Islet precursor cell (in vitro differentiated cells): Measurements from ENCODE around the gene ARPP19.
"Not testable (repeated sequence)": the region's sequence is repeated elsewhere in the genome, so short reads cannot be mapped to it uniquely, and the experiment has no call there.

Experiments
- DNase-seq: peaks from one replicate; pipeline ENCODE4 v3.0.0-alpha.2; 2018

ARPP19 gene

DNA sequence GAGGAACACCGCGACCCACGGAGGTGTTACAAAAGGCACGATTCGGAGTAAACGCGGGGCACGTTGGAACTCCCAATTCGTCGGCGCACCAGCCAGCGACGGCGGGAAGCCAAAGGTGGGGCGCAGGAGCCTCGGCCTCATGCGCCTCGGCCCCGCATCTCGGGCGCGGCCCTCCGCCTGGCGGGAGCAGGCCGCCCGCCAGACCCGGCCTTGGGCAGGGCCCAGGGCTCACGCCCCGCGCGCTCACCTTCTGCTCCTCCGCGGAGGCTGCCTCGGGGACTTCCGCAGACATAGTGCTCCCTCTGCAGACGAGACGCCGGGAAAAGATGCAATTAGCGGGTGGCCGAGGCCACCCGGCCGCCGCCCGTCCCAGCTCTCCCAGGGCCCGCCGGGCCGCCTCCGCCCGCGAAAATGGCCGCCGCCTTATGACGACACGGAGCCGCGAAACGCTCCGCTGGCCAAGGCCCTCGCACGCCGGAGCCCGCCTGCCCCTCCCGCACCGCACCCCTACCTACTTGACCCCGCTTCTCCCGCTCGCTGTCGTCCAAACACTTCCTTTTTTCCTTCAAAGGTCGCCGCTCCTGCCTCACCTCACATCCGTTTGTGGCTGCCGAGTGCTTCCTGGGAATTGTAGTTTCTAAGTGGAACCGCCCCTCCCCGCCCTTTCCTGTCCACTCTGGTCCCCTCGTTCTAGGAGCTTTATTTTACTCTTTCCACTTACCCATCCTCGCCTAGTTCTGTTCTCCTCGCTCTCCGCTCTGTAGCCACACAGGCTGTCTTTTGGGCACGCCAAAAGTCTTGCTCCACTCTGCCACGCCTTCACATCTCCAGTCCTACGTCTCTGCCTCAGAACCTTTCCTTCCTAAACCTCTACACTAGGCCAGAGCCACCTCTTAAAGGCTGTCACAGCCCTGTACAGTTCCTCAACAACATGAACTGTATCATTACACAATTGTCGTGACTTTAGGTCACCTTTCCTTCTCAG, at the start of gene ARPP19:
ARPP19 (minus strand) TSS at position 430 of the 985 bp plus-strand sequence; CDS start at position 292, 138 bp downstream.
- DNase-seq: peak; percentile 96

GRCh38 chr15:52617026-52617425, 48.2 kb upstream of the ARPP19 start:
- no peak for DNase-seq

DNA sequence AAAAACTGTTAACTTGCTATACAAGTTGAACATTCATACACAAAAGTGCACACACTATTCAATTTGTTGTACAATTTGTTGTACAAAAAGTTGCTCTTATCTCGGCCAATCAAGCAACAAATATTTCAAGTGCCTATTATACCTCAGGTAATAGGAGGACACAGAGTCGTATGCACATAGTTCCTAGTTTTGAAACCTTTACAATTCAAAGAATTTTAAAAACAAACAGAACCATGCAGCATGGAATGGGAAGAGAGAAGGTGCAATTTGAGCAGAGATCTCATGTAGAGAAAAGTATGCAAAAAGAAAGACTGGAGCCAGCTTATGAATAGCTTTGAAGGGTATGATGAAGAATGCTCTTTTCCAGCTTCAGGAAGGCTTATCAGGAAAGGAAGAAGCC, 46.5 kb upstream of the ARPP19 start:
- DNase-seq: no peak

- DNase-seq: no peak
Observed at GRCh38 chr15:52609593-52609992, 40.8 kb upstream of the ARPP19 start.

- DNase-seq: no peak
Observed at GRCh38 chr15:52584414-52584813, 15.6 kb upstream of the ARPP19 start.

- DNase-seq: no peak
Observed at GRCh38 chr15:52579852-52580251, 11.0 kb upstream of the ARPP19 start.

GRCh38 chr15:52576692-52577091, 7.9 kb upstream of the ARPP19 start:
- DNase-seq: no peak

- DNase-seq: not testable (repeated sequence)
Observed at GRCh38 chr15:52575573-52575972, 6.7 kb upstream of the ARPP19 start.

DNA sequence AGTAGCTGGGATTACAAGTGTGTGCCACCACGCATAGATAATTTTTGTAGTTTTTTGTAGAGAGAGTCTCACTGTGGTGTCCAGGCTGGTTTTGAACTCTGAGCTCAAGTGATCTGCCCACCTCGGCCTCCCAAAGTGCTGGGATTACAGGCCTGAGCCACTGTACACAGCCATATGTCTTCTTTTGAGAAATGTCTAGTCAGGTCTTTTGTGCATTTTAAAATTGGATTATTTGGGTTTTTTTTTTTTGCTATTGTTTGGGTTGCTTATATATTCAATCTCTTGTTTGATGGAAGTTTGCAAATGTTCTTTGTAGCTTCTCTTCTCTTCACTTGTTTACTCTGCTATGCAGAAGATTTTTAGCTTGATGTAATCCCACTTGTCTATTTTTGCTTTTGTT, 6.2 kb upstream of the ARPP19 start:
- DNase-seq: no peak

DNA sequence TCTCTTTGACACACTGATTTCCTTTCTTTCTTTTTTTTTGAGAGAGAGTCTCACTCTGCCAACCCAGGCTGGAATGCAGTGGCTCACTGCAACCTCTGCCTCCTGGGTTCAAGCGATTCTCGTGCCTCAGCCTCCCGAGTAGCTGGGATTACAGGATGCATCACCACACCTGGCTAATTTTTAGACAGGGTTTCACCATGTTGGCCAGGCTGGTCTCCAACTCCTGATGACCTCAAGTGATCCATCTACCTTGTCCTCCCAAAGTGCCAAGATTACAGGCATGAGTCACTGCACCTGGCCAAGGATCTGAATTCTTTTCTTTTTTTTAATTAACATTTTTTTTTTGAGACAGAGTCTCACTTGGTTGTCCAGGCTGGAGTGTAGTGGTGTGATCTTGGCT, 5.8 kb upstream of the ARPP19 start:
- not testable (repeated sequence) for DNase-seq

- DNase-seq: peak; percentile 57
Observed at GRCh38 chr15:52567871-52568600, 794 bp downstream of the ARPP19 start.

DNA sequence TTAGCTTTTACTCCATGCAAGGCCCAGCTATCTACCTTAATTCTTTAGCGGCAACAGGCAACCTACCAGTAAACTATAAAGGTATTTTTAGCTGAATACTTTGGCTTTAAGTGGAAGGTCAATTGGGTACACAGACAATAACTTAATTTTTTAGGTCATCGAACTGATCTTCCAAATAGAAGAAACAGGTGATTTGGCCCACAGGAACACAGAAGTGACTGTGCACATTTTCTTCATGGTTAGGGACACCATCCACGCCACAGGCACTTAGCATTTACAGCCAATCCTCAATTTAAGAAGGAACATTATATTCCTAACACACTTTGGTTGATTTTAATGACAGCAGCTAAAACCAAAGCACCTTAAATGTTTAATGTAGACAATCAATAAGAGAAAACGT, 1.9 kb downstream of the ARPP19 start:
- no peak for DNase-seq

DNA sequence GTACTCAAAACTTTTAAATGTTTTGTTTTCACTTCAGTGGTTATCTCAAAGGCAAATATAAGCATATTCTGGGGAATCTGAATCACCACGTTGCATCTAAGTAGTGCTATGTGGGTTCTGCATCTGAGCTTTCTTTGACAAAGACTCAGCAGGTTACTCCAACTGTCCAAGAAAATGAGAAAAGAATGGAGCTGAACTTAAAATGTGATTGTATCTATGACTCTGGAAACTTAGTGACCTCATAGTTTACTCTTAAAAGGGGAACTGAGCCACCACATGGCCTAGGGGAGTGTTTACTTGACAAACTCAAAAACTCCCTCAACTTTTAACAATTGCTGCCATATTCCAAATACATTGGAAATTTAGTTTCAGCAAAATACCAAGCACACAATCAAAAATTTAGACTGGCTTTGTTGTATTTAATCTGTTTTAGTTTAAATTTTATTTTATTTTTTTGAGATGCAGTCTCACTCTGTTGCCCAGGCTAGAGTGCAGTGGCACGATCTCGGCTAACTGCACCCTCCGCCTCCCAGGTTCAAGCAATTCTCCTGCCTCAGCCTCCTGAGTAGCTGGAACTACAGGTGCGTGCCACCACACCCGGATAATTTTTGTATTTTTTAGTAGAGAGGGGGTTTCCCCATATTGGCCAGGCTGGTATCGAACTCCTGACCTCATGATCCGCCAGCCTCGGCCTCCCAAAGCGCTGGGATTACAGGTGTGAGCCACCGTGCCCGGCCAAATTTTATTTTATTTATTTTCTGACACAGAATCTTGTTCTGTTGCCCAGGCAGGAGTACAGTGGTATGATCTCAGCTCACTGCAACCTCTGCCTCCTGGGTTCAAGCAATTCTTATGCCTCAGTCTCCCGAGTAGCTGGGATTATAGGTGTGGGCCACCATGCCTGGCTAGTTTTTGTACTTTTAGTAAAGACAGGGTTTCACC, 3.1 kb downstream of the ARPP19 start:
- DNase-seq: not testable (repeated sequence)

DNA sequence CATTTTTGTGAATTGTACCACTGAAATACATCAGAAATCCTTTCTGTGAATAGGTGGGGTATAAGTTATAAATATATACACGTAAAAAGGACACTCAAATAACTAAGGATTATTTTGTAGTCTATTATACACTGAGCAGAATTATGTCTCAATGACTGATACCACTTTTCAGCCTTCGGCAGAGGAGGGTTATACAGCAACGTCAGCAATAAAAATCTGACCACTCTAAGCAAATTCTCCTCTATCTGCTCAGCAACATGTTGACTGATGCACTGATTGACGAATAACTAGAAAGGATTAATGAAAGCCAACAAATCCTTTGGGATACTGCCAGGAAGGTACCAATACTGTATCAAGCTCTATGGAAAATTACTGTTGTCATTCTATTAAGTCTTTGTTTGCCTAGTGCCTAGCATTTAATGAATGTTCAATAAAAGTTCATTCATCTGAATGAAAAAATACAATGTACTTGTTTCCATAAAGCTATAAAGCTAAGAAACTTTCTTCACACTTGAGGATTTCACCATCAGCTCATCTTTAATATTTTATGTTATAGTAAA, 5.2 kb downstream of the ARPP19 start:
- no peak for DNase-seq

- no peak for DNase-seq
Observed at GRCh38 chr15:52559575-52559974, 9.3 kb downstream of the ARPP19 start.

DNA sequence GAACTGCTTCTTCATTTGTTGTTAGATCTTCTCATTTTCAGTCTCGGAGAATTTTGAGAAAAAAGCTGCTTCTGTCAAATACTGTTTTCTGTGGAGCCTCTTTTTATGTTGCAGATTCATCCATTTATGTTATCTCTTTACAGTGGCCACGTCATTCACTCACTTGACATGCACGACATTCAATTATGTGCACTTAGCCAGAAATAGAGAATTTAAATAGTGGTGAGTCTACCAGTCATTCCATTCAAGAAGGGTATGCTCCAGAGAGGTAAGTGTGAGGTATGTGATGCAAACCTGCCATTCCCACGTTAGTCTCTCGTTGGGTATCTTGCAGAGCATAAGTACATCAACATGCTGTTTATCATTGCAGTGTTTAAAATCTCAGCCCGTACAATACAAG, 9.8 kb downstream of the ARPP19 start:
- DNase-seq: no peak

- peak; percentile 86 for DNase-seq
Observed at GRCh38 chr15:52558196-52558595, 10.6 kb downstream of the ARPP19 start.

DNA sequence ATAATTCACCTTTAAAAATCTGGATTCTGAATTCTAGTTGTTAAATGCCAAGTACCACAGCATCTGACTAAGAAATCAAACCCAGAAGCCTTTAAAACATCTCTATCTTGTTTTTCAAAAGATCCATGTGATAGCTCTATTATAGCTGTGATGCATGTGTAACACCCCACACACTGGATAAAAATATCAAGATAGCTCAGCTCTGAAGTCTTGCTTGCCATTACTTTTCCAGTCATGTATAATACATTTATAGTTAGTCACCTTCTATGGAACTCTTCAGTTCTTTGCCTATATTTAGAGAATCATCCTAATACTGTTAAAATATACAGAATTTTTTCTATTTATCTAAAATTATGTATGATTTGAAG, 11.6 kb downstream of the ARPP19 start:
- DNase-seq: no peak

DNA sequence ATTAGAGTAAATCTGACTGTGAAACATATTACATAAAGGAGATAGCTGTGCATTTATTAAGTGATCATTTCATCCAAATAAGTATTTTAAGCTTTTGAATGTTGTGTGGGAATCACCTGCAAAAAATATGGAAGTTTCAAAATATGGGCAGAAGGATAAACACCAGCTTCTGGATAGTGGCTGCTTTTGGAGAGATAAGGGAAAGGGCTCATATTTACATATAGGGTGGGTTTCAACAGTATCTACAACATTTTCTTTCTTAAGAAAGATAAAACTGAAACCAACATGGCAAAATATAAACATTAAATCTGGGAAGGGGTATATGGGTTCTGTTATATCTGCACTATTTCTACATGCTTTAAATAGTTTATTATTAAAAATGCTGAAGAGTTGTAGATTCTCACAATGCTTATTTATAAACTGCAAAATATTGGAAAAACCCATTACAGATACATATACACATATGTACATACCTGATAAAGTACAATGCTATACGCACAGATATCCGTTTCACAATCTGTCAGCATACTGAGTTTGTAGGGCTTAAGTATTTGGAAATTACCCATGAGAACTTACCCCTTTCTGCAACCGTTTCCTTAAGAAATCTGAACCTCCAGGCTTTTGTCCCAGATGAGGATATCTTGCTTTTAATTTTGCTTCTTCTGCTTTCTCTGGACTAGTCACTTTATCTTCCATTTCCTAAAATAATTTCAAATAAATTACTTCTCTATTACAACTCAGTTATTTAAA, 12.1 kb downstream of the ARPP19 start:
- no peak for DNase-seq

GRCh38 chr15:52552303-52552702, 16.5 kb downstream of the ARPP19 start:
- DNase-seq: no peak

- no peak for DNase-seq
Observed at GRCh38 chr15:52551762-52552161, 17.1 kb downstream of the ARPP19 start.

DNA sequence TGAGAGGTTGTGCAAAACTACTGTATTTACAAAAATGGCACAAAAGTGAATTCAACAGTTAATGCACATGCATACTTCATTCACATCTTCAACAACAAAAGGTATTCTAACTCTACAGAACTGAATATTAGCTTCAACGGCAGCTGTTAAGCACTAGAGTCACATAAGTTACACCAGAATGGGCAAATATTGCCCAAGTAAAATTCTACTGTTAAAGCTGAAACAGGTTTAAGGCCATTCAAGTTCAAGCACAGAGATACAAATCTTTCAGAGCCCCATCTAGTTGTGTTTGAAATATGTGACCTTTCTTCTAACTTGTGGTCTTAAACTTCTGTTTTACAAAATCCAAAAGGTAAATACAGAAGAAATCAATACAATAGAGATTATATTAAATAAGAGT, 17.6 kb downstream of the ARPP19 start:
- not testable (repeated sequence) for DNase-seq
